Smooth muscle cell of the coronary artery (primary cell): ENCODE data around the gene SLC35F1. TPM values are rescaled to one million over a fixed set of nuclear protein-coding genes. Genes with fewer than 3 reads are reported as not detected.

Source experiments
- total RNA-seq: library from RNA; depleted of rRNA; stranded (reverse); fragments of >200 nt; gene quantifications from 2 replicates; pipeline ENCODE4 v1.2.3, GENCODE V29; 2014; ENCODE audit warnings: low replicate concordance

Gene SLC35F1
- not detected in 2 replicates for total RNA-seq

GRCh38 chr6:117906958-117907600 lies at the start of gene SLC35F1:
SLC35F1 (plus strand) TSS chr6:117907264.

Other genes with a start within 250 kb of the SLC35F1 start
- gene NUS1, start 231.8 kb upstream of the SLC35F1 start, total RNA-seq = 8.2 and 16.5 TPM in 2 replicates